ENCODE results near the gene FKTN.
"Not testable (repeated sequence)": the region's sequence is repeated elsewhere in the genome, so short reads cannot be mapped to it uniquely, and the experiment has no call there.

The FKTN gene

DNA sequence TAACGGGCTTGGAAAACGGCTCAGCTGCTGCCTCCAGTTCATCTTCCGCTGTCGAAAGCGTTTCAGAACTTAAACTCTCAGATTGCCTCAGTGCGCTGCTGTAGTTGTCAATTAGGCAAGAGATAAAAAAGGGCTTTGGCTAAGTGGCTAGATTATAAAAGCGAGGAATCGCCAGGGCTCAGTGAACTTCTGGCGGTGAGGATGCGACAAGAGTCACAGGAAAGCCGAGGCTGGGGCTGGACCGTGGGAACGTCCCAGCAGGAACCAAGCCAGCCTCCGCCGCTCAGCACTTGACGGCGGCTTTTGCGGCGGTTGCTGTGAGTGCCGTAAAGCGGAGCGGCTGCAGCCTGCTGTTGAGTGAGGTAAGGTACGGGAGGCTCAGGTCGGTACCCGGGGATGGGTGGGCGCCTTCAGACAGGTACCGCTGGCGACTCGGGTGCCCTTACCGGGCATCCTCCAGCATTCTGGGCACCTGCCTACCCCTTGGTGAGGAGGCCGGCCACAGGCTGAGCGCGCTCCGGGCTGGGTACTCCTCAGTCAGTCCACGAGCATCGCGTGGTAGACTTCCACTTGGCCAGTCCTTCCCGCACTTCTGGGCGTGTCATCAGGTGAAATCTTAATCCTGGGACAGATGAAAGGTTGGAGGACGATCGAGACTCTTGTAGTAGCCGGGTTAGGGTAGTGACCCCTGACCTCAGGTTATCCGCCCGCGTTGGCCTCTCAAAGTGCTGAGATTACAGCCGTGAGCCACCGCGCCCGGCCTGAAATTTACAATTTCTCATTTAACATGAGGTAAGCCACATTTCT is at the start of gene FKTN:
FKTN (plus strand) TSS at position 328 of the 807 bp plus-strand sequence. CDS start 16,902 bp downstream, outside the sequence.
- Histone ChIP-seq H3K9me3 (ENCODE audit: control insufficient read depth, insufficient read depth, low read length) (peaks cover 21% of the 10 kb centered on the region), H3K36me3 (ENCODE audit: insufficient read depth, low read length) (no peaks in the 10 kb centered on the region), H3K4me1 (ENCODE audit: insufficient read depth, low read length) (no peaks in the 10 kb centered on the region), H3K9ac (ENCODE audit: low read depth, low read length) (peak within 1 kb of the TSS; percentile 62)

DNA sequence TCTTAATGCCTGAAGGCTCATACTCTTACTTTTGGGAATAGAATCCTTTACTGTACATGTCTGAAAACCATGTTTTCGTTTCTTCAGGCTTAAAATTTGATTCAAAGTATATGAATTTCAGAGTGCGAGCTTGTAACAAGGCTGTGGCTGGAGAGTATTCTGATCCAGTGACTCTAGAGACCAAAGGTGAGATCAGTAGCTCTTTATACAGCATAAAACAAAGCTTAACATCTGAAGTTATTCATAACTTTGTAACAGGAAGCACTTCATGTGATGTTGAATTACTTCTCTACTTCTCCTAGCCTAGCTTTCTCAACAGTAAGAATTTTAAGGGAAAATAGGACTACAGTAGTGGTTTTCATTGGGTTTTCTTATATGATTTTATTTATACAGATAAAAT is 49.4 kb upstream of the FKTN start:
- Histone ChIP-seq H3K36me3 (ENCODE audit: insufficient read depth, low read length) (no peaks in the 10 kb centered on the region), H3K9me3 (ENCODE audit: control insufficient read depth, insufficient read depth, low read length) (no peaks in the 10 kb centered on the region), H3K4me1 (ENCODE audit: insufficient read depth, low read length) (peaks cover 8% of the 10 kb centered on the region; the same call in 1 of the 2 replicates)

DNA sequence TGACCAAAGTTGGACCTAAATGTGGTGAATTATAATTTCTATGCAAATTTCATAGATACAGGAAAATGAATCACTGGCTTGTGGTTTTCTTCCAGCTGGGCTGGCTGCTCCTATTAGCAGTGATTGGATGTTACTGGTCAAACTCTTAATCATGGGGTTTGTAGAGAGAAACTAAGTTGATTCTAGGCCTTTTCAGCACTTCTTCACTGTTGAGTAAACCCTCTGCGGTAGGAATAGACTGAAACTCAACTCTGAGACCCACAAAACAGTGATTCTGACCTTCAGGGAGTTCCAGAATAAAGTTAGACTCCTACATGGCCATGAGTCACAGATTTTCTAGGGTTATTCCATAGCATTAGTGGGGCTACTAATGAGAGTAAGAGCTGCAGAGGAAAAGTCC is 47.9 kb upstream of the FKTN start:
- H3K9ac ChIP-seq (ENCODE audit: low read depth, low read length): no peak overlapping the region
- peaks cover 3% of the 10 kb centered on the region; the same call in 1 of the 2 replicates for H3K36me3 ChIP-seq (ENCODE audit: insufficient read depth, low read length)
- no peaks in the 10 kb centered on the region for H3K9me3 ChIP-seq (ENCODE audit: control insufficient read depth, insufficient read depth, low read length)
- no peaks in the 10 kb centered on the region for H3K4me1 ChIP-seq (ENCODE audit: insufficient read depth, low read length)

More for the DNA sequence above, 49.4 kb upstream of the FKTN start:
- no peak overlapping the region for H3K9ac ChIP-seq (ENCODE audit: low read depth, low read length)

DNA sequence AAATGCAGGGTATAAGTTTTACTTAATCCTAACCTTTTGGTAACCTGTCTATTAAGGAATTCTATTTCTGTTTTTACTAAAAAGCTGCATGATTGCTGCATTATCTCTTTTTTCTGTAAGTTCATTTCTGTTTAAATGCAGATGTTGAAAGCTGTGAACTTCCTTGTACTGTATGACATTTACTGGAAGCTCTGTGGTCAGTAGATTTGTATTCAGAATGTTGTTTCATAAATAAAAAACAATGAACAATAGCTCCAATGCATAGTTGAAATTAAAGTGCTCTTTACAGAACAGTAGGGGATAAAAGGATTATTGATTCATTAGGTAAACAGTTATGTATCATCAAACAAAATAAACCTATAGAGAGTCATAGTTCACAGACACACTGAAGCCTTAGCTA is 46.5 kb upstream of the FKTN start:
- Histone ChIP-seq H3K4me1 (ENCODE audit: insufficient read depth, low read length) (no peaks in the 10 kb centered on the region), H3K9ac (ENCODE audit: low read depth, low read length) (no peak overlapping the region), H3K36me3 (ENCODE audit: insufficient read depth, low read length) (peaks cover 4% of the 10 kb centered on the region; the same call in 1 of the 2 replicates), H3K9me3 (ENCODE audit: control insufficient read depth, insufficient read depth, low read length) (no peaks in the 10 kb centered on the region)

DNA sequence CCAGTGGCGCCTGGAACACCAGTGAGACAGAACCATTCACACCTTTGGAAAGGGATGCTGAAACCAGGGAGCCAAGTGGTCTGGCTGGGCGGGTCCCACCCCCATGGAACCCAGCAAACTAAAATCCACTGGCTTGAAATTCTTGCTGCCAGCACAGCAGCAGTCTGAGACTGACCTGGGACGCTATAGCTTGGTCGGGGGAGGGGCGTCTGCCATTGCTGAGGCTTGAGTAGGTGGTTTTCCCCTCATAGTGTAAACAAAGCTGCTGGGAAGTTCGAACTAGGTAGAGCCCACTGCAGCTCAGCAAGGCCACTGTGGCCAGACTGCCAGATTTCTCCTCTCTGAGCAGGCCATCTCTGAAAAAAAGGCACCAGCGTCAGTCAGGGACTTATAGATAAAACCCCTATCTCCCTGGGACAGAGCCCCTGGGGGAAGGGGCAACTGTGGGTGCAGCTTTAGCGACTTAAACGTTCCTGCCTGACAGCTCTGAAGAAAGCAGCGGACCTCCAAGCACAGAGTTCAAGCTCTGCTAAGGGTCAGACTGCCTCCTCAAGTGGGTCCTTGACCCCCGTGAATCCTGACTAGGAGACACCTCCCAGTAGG is 42.0 kb upstream of the FKTN start:
- peaks cover 4% of the 10 kb centered on the region; the same call in 1 of the 2 replicates for H3K36me3 ChIP-seq (ENCODE audit: insufficient read depth, low read length)
- no peak overlapping the region for H3K9ac ChIP-seq (ENCODE audit: low read depth, low read length)
- H3K9me3 ChIP-seq (ENCODE audit: control insufficient read depth, insufficient read depth, low read length): no peaks in the 10 kb centered on the region
- no peaks in the 10 kb centered on the region for H3K4me1 ChIP-seq (ENCODE audit: insufficient read depth, low read length)

DNA sequence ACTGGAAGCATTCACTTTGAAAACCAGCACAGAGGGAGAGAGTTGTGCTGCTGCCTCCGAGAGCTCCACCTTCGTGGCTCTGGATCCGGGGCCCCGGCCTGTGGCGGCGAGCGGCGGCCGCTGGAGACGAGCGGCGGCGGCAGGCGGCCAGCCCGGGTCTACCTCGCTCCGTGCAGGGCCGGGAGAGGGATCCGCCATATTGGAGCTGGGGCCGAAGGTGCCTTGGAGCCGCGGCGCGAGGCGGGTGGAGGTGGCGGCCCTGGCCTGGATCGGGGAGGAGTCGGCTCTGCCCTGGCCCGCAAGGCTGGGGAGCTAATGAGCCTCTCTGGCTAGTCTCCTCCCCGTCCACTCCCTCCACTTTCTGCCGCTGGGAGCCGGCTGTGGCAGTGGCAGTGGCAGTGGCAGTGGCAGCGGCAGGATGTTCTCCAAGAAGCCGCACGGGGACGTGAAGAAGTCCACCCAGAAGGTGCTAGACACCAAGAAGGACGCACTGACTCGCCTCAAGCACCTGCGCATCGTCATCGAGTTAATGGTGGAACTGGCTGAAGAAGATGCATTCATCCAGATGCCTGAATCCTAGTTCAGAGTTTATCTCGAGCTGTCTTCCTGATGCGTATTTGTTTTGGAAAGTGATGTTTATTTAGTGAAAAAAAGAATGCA is 38.1 kb upstream of the FKTN start:
- not testable (repeated sequence) for H3K4me1 ChIP-seq (ENCODE audit: insufficient read depth, low read length); H3K9me3 ChIP-seq (ENCODE audit: control insufficient read depth, insufficient read depth, low read length); H3K36me3 ChIP-seq (ENCODE audit: insufficient read depth, low read length); H3K9ac ChIP-seq (ENCODE audit: low read depth, low read length)

DNA sequence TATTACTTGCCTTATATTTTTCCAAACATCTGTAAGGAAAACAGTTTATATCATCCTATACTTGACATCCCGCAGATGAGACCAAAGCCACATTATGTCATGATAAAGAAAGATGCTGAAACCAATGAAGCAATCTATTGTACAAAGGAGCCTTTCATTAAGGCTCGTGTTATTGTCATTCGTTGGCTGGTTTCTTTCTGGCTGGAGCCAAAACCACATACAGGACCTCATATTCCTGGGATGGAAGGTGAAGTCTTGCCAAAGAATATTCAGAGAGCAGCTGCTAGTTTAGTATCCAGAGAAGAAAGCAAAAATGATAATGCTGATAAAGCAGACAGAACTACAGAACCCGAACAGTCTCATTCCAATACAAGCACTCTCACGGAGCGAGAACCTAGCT is 36.9 kb upstream of the FKTN start:
- not testable (repeated sequence) for H3K36me3 ChIP-seq (ENCODE audit: insufficient read depth, low read length); H3K9ac ChIP-seq (ENCODE audit: low read depth, low read length); H3K4me1 ChIP-seq (ENCODE audit: insufficient read depth, low read length); H3K9me3 ChIP-seq (ENCODE audit: control insufficient read depth, insufficient read depth, low read length)

DNA sequence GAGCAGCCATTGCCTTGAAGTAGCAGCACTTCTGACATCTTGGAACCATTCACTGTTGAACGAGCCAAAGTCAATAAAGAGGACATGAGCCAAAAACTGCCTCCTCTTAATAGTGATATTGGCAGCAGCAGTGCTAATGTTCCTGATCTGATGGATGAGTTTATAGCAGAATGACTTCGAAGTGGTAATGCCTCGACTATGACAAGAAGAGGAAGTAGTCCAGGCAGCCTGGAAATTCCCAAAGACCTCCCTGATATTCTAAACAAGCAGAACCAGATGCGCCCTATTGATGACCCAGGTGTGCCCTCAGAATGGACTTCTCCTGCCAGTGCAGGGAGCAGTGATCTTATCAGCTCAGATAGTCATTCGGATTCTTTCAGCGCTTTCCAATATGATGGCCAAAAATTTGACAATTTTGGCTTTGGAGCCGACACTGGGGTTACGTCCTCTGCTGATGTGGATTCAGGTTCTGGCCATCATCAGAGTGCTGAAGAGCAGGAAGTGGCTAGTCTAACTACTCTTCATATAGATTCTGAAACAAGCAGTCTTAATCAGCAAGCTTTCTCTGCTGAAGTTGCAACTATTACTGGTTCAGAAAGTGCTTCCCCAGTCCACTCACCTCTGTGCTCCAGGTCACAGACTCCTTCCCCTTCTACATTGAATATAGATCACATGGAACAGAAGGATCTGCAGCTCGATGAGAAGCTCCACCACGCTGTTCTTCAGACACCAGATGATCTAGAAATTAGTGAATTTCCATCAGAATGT is 35.1 kb upstream of the FKTN start:
- H3K36me3 ChIP-seq (ENCODE audit: insufficient read depth, low read length); H3K9me3 ChIP-seq (ENCODE audit: control insufficient read depth, insufficient read depth, low read length); H3K9ac ChIP-seq (ENCODE audit: low read depth, low read length); H3K4me1 ChIP-seq (ENCODE audit: insufficient read depth, low read length): not testable (repeated sequence)

DNA sequence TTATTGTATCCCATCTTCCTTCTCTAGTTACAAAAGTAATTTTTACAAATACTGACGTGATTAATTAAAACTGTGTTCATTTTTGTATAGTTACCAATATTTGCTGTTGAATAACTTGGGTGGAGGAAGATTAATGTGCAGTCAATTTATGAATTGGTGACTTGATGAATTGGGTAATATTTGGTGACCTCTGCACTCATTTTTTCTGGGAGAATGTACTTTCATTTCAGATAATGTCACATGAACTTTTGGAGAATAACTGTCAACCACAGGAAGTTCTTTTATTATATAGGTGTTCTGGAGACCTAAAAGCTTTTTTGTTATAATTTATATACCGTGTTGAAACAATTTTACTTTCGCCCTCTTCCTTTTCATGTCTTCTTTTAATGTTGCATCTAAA is 26.4 kb upstream of the FKTN start:
- H3K9ac ChIP-seq (ENCODE audit: low read depth, low read length): no peak overlapping the region
- no peaks in the 10 kb centered on the region for H3K4me1 ChIP-seq (ENCODE audit: insufficient read depth, low read length)
- H3K36me3 ChIP-seq (ENCODE audit: insufficient read depth, low read length): no peaks in the 10 kb centered on the region; the same call in 1 of the 2 replicates
- no peaks in the 10 kb centered on the region for H3K9me3 ChIP-seq (ENCODE audit: control insufficient read depth, insufficient read depth, low read length)

DNA sequence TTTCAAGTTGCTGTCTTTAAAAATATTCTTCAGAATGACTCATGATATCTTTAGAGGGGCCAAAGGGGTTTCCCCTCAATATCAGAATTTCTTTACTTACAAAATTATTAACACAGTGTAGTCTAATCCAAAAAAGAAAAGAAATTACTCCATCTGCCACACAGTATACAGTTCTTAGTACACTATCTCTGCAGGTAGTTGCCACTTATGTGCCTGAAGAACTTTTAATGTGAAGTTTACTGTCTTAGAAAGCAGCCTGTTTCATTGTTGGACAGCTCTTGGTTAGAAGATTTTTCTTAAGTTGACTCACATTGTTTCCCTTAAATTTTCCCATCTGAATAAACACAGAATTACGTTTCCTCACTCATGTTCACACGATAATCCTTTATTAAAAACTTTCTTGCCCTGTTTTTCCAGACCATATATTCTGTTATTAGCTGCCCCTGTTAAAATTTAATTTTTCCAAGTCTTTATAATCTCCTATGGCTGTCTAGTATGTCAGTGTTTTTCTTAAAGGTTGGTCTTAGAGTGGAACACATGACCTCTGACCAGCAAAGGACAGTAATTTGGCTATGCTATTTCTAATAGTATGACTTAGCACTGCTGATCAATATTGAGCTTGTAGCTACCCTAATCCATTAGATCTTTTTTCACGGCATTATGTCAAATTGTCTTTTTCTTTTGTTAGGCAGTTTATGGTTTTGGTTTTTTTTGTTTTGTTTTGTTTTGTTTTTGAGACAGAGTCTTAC is 21.8 kb upstream of the FKTN start:
- no peak overlapping the region for H3K9ac ChIP-seq (ENCODE audit: low read depth, low read length)
- H3K36me3 ChIP-seq (ENCODE audit: insufficient read depth, low read length): no peaks in the 10 kb centered on the region; the same call in 1 of the 2 replicates
- no peaks in the 10 kb centered on the region for H3K9me3 ChIP-seq (ENCODE audit: control insufficient read depth, insufficient read depth, low read length)

DNA sequence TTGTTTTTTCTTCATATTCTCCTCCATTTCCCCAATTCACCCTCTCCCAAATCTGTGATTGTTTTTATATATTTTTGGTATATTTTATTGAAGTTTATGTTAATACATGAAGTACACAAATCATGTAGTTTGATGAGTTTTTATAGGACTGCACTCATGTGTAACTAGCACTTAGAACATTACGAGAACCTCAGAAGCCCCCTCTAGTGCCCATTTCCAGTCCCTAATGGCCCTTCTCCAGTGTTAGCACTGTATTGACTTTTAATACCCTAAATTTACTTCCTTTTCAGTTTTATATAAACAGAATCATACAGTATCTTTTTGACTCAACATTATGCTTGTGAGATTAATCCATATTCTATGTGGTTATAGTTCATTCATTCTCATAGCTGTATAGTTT is 18.5 kb upstream of the FKTN start:
- Histone ChIP-seq H3K9ac (ENCODE audit: low read depth, low read length) (no peak overlapping the region), H3K9me3 (ENCODE audit: control insufficient read depth, insufficient read depth, low read length) (no peaks in the 10 kb centered on the region), H3K36me3 (ENCODE audit: insufficient read depth, low read length) (no peaks in the 10 kb centered on the region), H3K4me1 (ENCODE audit: insufficient read depth, low read length) (no peaks in the 10 kb centered on the region)

More for the DNA sequence above, 21.8 kb upstream of the FKTN start:
- H3K4me1 ChIP-seq (ENCODE audit: insufficient read depth, low read length): no peaks in the 10 kb centered on the region

DNA sequence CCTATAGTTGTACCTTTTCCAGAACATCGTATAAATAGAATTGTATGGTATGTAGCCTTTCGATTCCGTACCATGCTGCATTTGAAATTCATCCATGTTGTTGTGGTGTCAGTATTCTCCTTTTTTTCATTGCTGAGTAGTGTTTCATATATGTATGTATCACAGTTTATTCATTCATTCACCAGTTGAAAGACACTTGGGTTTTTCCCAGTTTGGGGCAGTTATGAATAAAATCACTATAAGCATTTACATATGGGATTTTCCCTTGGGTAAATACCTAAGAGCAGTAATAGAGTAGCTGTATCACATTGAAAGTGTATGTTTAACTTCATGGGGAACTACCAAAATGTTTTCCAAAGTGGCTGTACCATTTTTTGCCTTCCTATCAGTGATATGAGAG is 16.1 kb upstream of the FKTN start:
- Histone ChIP-seq H3K9me3 (ENCODE audit: control insufficient read depth, insufficient read depth, low read length) (no peaks in the 10 kb centered on the region), H3K36me3 (ENCODE audit: insufficient read depth, low read length) (no peaks in the 10 kb centered on the region), H3K9ac (ENCODE audit: low read depth, low read length) (no peak overlapping the region), H3K4me1 (ENCODE audit: insufficient read depth, low read length) (no peaks in the 10 kb centered on the region)

DNA sequence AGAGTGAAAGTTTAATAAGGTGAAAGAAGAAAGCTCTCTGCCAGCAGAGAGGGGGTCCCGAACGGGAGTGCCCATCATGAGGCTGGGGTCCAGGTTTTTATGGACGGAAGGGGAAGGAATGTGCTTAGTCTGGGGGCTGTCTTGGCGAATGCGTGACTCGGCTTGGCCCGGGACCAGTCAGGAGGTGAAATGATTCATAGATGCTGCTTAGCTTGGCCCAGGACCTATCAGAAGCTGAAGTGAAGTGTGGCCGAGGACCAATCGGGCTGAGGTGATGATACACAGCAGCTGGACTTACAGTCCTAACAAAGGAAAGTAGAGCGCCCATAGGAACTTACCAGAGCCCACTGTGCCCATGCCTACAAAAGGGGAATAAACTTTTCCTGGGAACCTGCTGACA is 3.9 kb upstream of the FKTN start:
- no peak overlapping the region for H3K9ac ChIP-seq (ENCODE audit: low read depth, low read length)
- H3K36me3 ChIP-seq (ENCODE audit: insufficient read depth, low read length): no peaks in the 10 kb centered on the region
- H3K4me1 ChIP-seq (ENCODE audit: insufficient read depth, low read length): no peaks in the 10 kb centered on the region
- no peaks in the 10 kb centered on the region for H3K9me3 ChIP-seq (ENCODE audit: control insufficient read depth, insufficient read depth, low read length)

DNA sequence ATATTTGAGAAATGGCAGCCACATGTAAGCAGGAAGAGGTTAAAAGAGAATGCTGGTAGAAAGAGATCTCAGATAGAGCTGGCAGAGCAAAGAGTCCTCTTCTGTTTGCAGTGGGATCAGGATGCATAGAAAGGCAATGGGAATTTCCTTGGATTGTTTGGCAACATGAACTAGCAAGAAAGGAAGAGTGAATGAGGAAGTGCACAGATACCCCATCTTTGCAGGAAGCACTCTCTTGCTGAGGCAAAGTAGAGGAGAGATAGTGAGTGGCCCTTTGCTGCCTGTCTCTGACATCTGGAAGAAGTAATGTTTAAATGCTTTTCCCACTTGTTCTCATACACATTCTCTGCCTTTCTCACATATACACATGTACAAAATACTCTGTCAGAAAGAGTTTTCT is 14.5 kb downstream of the FKTN start:
- Histone ChIP-seq H3K9ac (ENCODE audit: low read depth, low read length) (no peak overlapping the region), H3K4me1 (ENCODE audit: insufficient read depth, low read length) (no peaks in the 10 kb centered on the region), H3K9me3 (ENCODE audit: control insufficient read depth, insufficient read depth, low read length) (peaks cover 2% of the 10 kb centered on the region; the same call in 1 of the 2 replicates), H3K36me3 (ENCODE audit: insufficient read depth, low read length) (no peaks in the 10 kb centered on the region)
